HCT116 (cell line): ENCODE measurements around the gene RNF130. TPM values are rescaled to one million over a fixed set of nuclear protein-coding genes. Genes with fewer than 3 reads are reported as not detected.
A peak's percentile ranks its signal among the peaks of the same experiment; 100 is the strongest.

Source experiments
- ATAC-seq: fragments of 200-7000 bp; cut with Tn5 transposase; 2 replicates; pipeline ENCODE4 v1.9.1; 2020; ENCODE audit warnings: mild to moderate bottlenecking, moderate library complexity
- BruUV-seq: library from RNA; stranded (reverse); fragments of 400-500 nt; replicated peaks from 2 replicates; lab custom pipeline; 2021; lab: Mats Ljungman, UMichigan
- CTCF ChIA-PET: fragments of 300-600 bp; sonication (Branson Sonifier 250); formaldehyde crosslinking; loops from one replicate; lab custom pipeline; 2021; ENCODE audit warnings: antibody characterized with exemption; lab: Charles Lee
- POLR2A ChIA-PET: fragments of 300-600, 350-600 bp; sonication (Branson Sonifier 250); formaldehyde crosslinking; loops from one replicate; lab custom pipeline; 2021; ENCODE audit warnings: antibody characterized with exemption; lab: Charles Lee
- RAD21 ChIA-PET, 2 experiments: fragments of 300-600 bp; sonication (Branson Sonifier 250); formaldehyde crosslinking; loops; one replicate each; lab custom pipeline; 2023; ENCODE audit warnings: low total read pairs in 2 of 2; ENCODE audit not compliant: uncharacterized antibody in 2 of 2, unreplicated experiment in 2 of 2, low non-redundant PET in 1 of 2; lab: Charles Lee
- DNase-seq: peaks from one replicate; pipeline ENCODE4 v3.0.0-alpha.2; 2010; ENCODE audit warnings: low read depth, low spot score
- H2AFZ ChIP-seq: fragments of 200-600 bp; shearing (Covaris generic), sonication (generic); 2 replicates; pipeline ENCODE4 v1.6.1; 2017; ENCODE audit warnings: low read depth, mixed run types, mixed read lengths, antibody characterized with exemption, low read length; ENCODE audit not compliant: poor library complexity, severe bottlenecking
- H3K27ac ChIP-seq: 2 replicates; pipeline ENCODE4 v1.5.1; 2012; ENCODE audit warnings: low read depth, low read length
- H3K27me3 ChIP-seq: fragments of 200-600 bp; sonication (generic); 2 replicates; pipeline ENCODE4 v1.6.1; 2016; ENCODE audit warnings: mixed run types, low read length, mixed read lengths; ENCODE audit not compliant: insufficient read depth
- H3K36me3 ChIP-seq, 2 experiments: fragments of 200-500 bp in 1 of 2; fragments of 200-600 bp in 1 of 2; sonication (Bioruptor generic) in 1 of 2; sonication (generic) in 1 of 2; 2 replicates each; pipeline versions ENCODE4 v1.5.1 to v1.6.1; 2014 to 2016; ENCODE audit warnings: low read length in 2 of 2, inconsistent platforms in 1 of 2, mixed read lengths in 1 of 2, mixed run types in 1 of 2; ENCODE audit not compliant: insufficient read depth in 2 of 2, control insufficient read depth in 1 of 2
- H3K4me1 ChIP-seq, 2 experiments: fragments of 200-600 bp in 1 of 2; sonication (generic) in 1 of 2; 2 replicates each; pipeline versions ENCODE4 v1.5.1 to v1.6.1; 2012 to 2017; ENCODE audit warnings: low read length in 2 of 2, inconsistent platforms in 1 of 2, mild to moderate bottlenecking in 1 of 2, mixed read lengths in 1 of 2, mixed run types in 1 of 2, moderate library complexity in 1 of 2; ENCODE audit not compliant: insufficient read depth in 2 of 2, control insufficient read depth in 1 of 2
- H3K4me2 ChIP-seq: fragments of 200-600 bp; sonication (generic); 2 replicates; pipeline ENCODE4 v1.6.1; 2017; ENCODE audit warnings: mixed run types, low read length, mixed read lengths
- H3K4me3 ChIP-seq, 2 experiments: fragments of 200-600 bp in 1 of 2; sonication (generic) in 1 of 2; replicated peaks in 1 of 2; 2 replicates each; pipeline ENCODE4 v1.5.1; 2011 to 2016; ENCODE audit warnings: low read length in 2 of 2, control low read depth in 1 of 2, low read depth in 1 of 2, mild to moderate bottlenecking in 1 of 2, mixed read lengths in 1 of 2, mixed run types in 1 of 2
- H3K79me2 ChIP-seq: fragments of 200-600 bp; sonication (generic); 2 replicates; pipeline ENCODE4 v1.6.1; 2017; ENCODE audit warnings: mild to moderate bottlenecking, mixed run types, low read length, moderate library complexity, mixed read lengths; ENCODE audit not compliant: insufficient read depth
- H3K9ac ChIP-seq: fragments of 200-600 bp; sonication (generic); 2 replicates; pipeline ENCODE4 v1.6.1; 2016; ENCODE audit warnings: low read length, mixed read lengths
- H3K9me2 ChIP-seq: fragments of 200-600 bp; sonication (generic), shearing (Covaris generic); 2 replicates; pipeline ENCODE4 v1.6.1; 2017; ENCODE audit warnings: mixed run types, mild to moderate bottlenecking, moderate library complexity; ENCODE audit not compliant: insufficient read depth
- H3K9me3 ChIP-seq, 2 experiments: fragments of 200-500 bp in 1 of 2; fragments of 200-600 bp in 1 of 2; sonication (Bioruptor generic) in 1 of 2; sonication (generic) in 1 of 2; 2 replicates each; pipeline ENCODE4 v1.6.1; 2014 to 2017; ENCODE audit warnings: low read length in 2 of 2, mixed read lengths in 2 of 2, inconsistent platforms in 1 of 2, low read depth in 1 of 2, mild to moderate bottlenecking in 1 of 2, mixed run types in 1 of 2, moderate library complexity in 1 of 2; ENCODE audit not compliant: control insufficient read depth in 1 of 2, insufficient read depth in 1 of 2
- H4K20me1 ChIP-seq: fragments of 200-600 bp; sonication (generic), shearing (Covaris generic); 2 replicates; pipeline ENCODE4 v1.6.1; 2017; ENCODE audit warnings: mixed run types, mild to moderate bottlenecking, moderate library complexity; ENCODE audit not compliant: insufficient read depth
- CBX3 ChIP-seq: IDR thresholded peaks from 2 replicates; pipeline ENCODE4 v1.6.1; 2012; ENCODE audit warnings: low read depth
- FOSL1 ChIP-seq: IDR thresholded peaks from 2 replicates; pipeline ENCODE4 v1.6.1; 2012; ENCODE audit warnings: low read depth
- JUND ChIP-seq: IDR thresholded peaks from 2 replicates; pipeline ENCODE4 v1.6.1; 2012
- RAD21 ChIP-seq: IDR thresholded peaks from 2 replicates; pipeline ENCODE4 v1.6.1; 2012; ENCODE audit warnings: low read depth, mild to moderate bottlenecking
- ZBTB33 ChIP-seq: IDR thresholded peaks from 2 replicates; pipeline ENCODE4 v1.6.1; 2011; ENCODE audit warnings: mild to moderate bottlenecking, low read length, moderate library complexity; ENCODE audit not compliant: insufficient replicate concordance; ENCODE audit errors: extremely low read depth
- intact Hi-C: fragments of 100-400 bp; cut with micrococcal nuclease; formaldehyde crosslinking; loops from 2 replicates; pipeline ENCODE4 v1.10.0; 2022
- total RNA-seq: library from RNA; stranded (reverse); gene quantifications from one replicate; pipeline ENCODE4 v1.2.1, GENCODE V29; 2021; ENCODE audit not compliant: unreplicated experiment

Gene RNF130
- total RNA-seq, 1 experiment from 2014 or later, result 34.9 TPM

DNA sequence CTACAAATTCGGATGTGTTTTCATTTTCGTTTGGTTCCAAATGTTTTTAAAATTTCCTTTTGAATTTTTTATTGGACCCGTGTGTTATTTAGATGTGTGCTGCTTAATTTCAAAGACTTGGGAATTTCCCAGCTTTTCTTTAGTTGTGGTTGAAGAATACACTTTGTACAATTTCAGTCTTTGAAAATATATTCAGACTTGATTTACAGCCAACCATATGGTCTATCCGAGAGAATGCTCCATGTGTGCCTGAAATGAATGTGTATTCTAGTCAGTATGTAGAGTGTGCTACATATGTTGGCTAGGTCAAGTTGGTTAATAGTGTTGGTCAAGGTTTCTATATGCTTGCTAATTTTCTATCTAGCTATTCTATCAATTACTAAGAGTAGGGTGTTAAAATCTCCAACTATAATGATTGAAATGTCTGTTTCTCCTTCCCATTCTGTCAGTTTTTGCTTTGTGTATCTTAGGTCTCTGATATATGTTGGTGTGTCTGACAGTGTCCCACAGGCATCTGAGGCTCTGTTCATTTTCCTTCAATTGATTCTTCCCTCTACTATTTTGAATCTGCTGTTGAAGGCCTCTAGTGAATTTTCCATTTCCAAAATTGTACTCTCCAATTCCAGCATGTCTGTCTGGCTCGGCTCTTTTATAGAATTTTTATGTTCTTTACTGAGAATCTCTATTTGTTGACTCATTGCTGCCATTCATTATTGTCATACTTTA is 36.2 kb downstream of the RNF130 start:
- H3K4me2 ChIP-seq, result no peak overlapping the region
- intact Hi-C loops, result no loop called here
- no peaks in the 10 kb centered on the region for H3K27me3 ChIP-seq
- H3K9ac ChIP-seq, result no peak overlapping the region
- CTCF ChIA-PET, result no interaction called here
- no peaks in the 10 kb centered on the region for H3K4me1 ChIP-seq
- H3K79me2 ChIP-seq, result no peaks in the 10 kb centered on the region
- no peak overlapping the region for H3K4me3 ChIP-seq
- BruUV-seq, result no TSS peak
- no peak for DNase-seq
- POLR2A ChIA-PET, result no interaction called here
- no peak overlapping the region for H3K27ac ChIP-seq
- TF ChIP-seq CBX3 (0 out of 2 replicates have a peak, but pooled peaks have one; percentile 45), ZBTB33 (no peak)
- peaks cover 0 to 4% of the 10 kb centered on the region in 2 experiments; a peak in 2 of 4 replicates for H3K9me3 ChIP-seq
- ATAC-seq, result no peak
- peaks cover 0 to 16% of the 10 kb centered on the region in 2 experiments; a peak in 1 of 4 replicates for H3K36me3 ChIP-seq
- no peaks in the 10 kb centered on the region for H4K20me1 ChIP-seq
- no peak overlapping the region for H2AFZ ChIP-seq
- RAD21 ChIA-PET, result no interaction called here
- H3K9me2 ChIP-seq, result no peaks in the 10 kb centered on the region

DNA sequence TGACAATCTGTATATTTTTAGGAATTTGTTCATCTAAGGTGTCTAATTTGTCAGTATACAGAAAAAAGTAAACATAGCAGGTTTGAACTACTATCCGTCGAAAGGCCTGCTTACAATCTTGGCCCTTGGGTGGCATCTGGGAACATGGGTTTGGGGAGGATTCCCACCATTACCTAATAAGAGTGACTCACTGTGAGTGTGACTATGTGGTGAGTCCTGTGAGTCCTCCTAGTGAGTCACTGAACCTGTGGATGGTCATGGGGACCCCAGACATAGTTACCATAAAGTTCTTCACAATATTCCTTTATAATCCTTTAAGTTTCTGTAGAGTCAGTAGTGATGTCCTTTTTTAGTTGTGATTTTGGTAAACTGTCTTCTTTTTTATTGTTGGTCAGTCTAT is 37.0 kb downstream of the RNF130 start:
- Histone ChIP-seq H3K4me3 (no peak overlapping the region), H3K4me1 (no peaks in the 10 kb centered on the region), H3K79me2 (no peaks in the 10 kb centered on the region), H3K9me2 (no peaks in the 10 kb centered on the region), H3K9ac (no peak overlapping the region), H2AFZ (no peak overlapping the region), H3K4me2 (no peak overlapping the region), H3K36me3 (peaks cover 0 to 16% of the 10 kb centered on the region in 2 experiments; a peak in 1 of 4 replicates), H3K9me3 (peaks cover 0 to 4% of the 10 kb centered on the region in 2 experiments; a peak in 2 of 4 replicates), H3K27me3 (no peaks in the 10 kb centered on the region), H4K20me1 (no peaks in the 10 kb centered on the region), H3K27ac (no peak overlapping the region)
- intact Hi-C loops, result no loop called here
- DNase-seq, result no peak
- CTCF ChIA-PET, result no interaction called here
- TF ChIP-seq JUND, result 0 out of 2 replicates have a peak, but pooled peaks have one; percentile 23
- no peak for TF ChIP-seq RAD21
- peak; percentile 46 for TF ChIP-seq FOSL1
- BruUV-seq, result no TSS peak
- POLR2A ChIA-PET, result no interaction called here
- RAD21 ChIA-PET, result no interaction called here
- ATAC-seq, result no peak
